GM19025 (cell line): ENCODE data around the gene CPHXL2.

ENCODE experiments used
- ATAC-seq: cut with Tn5 transposase; IDR thresholded peaks from one replicate; pipeline ENCODE4 v1.9.1; 2021; ENCODE audit warnings: mild to moderate bottlenecking, low read depth, moderate library complexity; ENCODE audit not compliant: unreplicated experiment

Gene CPHXL2

GRCh38 chr16:75676909-75677308, at the start of gene CPHXL2:
CPHXL2 (minus strand) TSS chr16:75677009; CDS start chr16:75676999, 10 bp downstream.
- no peak for ATAC-seq

GRCh38 chr16:75726390-75726789, 49.6 kb upstream of the CPHXL2 start, which contains the start of gene CPHXL:
CPHXL (minus strand) TSS chr16:75726490; CDS start chr16:75726442, 48 bp downstream.
- ATAC-seq: no peak

- ATAC-seq: no peak
Observed at GRCh38 chr16:75718452-75718851, 41.6 kb upstream of the CPHXL2 start.

- ATAC-seq: no peak
Observed at GRCh38 chr16:75714661-75715060, 37.9 kb upstream of the CPHXL2 start.

GRCh38 chr16:75710344-75710743, 33.5 kb upstream of the CPHXL2 start:
- ATAC-seq: no peak

GRCh38 chr16:75703306-75703705, 26.5 kb upstream of the CPHXL2 start:
- no peak for ATAC-seq

- no peak for ATAC-seq
Observed at GRCh38 chr16:75702242-75702641, 25.4 kb upstream of the CPHXL2 start.

GRCh38 chr16:75701361-75701760, 24.6 kb upstream of the CPHXL2 start, which contains the start of gene DUXB:
DUXB (minus strand) TSS chr16:75701461; CDS start chr16:75701418, 43 bp downstream.
- no peak for ATAC-seq

GRCh38 chr16:75697571-75697970, 20.8 kb upstream of the CPHXL2 start:
- no peak for ATAC-seq

GRCh38 chr16:75695708-75696107, 18.9 kb upstream of the CPHXL2 start:
- no peak for ATAC-seq

GRCh38 chr16:75687361-75687760, 10.6 kb upstream of the CPHXL2 start:
- no peak for ATAC-seq

GRCh38 chr16:75682308-75682707, 5.5 kb upstream of the CPHXL2 start:
- no peak for ATAC-seq

GRCh38 chr16:75679366-75679765, 2.6 kb upstream of the CPHXL2 start:
- no peak for ATAC-seq

GRCh38 chr16:75667503-75667902, 9.3 kb downstream of the CPHXL2 start:
- ATAC-seq: no peak

GRCh38 chr16:75660726-75661302, 16.0 kb downstream of the CPHXL2 start:
- ATAC-seq: no peak

- ATAC-seq: no peak
Observed at GRCh38 chr16:75660321-75660720, 16.5 kb downstream of the CPHXL2 start.

- no peak for ATAC-seq
Observed at GRCh38 chr16:75658175-75658574, 18.6 kb downstream of the CPHXL2 start.

- ATAC-seq: no peak
Observed at GRCh38 chr16:75653922-75654321, 22.9 kb downstream of the CPHXL2 start.

GRCh38 chr16:75648265-75649076, 28.3 kb downstream of the CPHXL2 start:
- peak; percentile 20 for ATAC-seq

- peak; percentile 88 for ATAC-seq
Observed at GRCh38 chr16:75647492-75648264, 29.1 kb downstream of the CPHXL2 start, which contains the start of the genes KARS1 and TERF2IP. KARS1 (minus strand) TSS chr16:75647665; CDS start chr16:75647639, 26 bp downstream. TERF2IP (plus strand) TSS chr16:75647773; CDS start chr16:75647883, 110 bp downstream.

- peak; percentile 18 for ATAC-seq
Observed at GRCh38 chr16:75647112-75647491, 29.7 kb downstream of the CPHXL2 start.
